ENCODE results near the gene RBM44. TPM values are rescaled to one million over a fixed set of nuclear protein-coding genes. Genes with fewer than 3 reads are reported as not detected.
"Not testable (repeated sequence)": the region's sequence is repeated elsewhere in the genome, so short reads cannot be mapped to it uniquely, and the experiment has no call there.

RBM44 gene
- total RNA-seq, 2 donors from 2014 or later, result 0.35 to 0.48 TPM

DNA sequence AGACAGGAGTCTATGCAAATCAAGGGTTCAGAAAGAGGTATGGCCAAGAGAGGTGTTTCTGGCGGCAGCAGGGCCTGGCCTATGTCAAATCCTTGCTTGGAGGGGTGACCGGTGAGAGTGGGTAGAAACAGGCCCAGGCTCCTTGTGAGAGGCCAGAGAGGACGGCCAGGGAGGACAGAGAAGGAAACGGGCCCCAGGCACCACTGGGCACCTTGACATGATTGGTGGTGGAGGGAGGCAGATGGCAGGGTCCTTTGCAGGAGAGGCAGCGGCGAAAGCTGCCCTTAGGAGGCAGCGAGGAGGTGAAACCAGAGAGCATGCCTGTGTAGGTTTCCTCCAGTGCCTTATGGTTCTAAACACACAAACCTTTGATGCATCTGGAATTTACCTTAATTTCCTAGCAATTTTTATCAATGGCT is 67.1 kb downstream of the RBM44 start:
- Histone ChIP-seq H3K4me3 (no peak overlapping the region), H3K27me3 (no peaks in the 10 kb centered on the region), H3K9ac (ENCODE audit: low read depth in 2 of 2, low read length in 2 of 2) (no peak overlapping the region), H3K36me3 (no peaks in the 10 kb centered on the region), H3K27ac (no peak overlapping the region), H3K4me1 (no peaks in the 10 kb centered on the region), H3K9me3 (no peaks in the 10 kb centered on the region)
- intact Hi-C loops (cut with DNase I), result no loop called here
- DNase-seq, result no peak
- TF ChIP-seq, protein P1, sequence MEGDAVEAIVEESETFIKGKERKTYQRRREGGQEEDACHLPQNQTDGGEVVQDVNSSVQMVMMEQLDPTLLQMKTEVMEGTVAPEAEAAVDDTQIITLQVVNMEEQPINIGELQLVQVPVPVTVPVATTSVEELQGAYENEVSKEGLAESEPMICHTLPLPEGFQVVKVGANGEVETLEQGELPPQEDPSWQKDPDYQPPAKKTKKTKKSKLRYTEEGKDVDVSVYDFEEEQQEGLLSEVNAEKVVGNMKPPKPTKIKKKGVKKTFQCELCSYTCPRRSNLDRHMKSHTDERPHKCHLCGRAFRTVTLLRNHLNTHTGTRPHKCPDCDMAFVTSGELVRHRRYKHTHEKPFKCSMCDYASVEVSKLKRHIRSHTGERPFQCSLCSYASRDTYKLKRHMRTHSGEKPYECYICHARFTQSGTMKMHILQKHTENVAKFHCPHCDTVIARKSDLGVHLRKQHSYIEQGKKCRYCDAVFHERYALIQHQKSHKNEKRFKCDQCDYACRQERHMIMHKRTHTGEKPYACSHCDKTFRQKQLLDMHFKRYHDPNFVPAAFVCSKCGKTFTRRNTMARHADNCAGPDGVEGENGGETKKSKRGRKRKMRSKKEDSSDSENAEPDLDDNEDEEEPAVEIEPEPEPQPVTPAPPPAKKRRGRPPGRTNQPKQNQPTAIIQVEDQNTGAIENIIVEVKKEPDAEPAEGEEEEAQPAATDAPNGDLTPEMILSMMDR (IDR thresholded peaks at IDR 0.05), result no peak

DNA sequence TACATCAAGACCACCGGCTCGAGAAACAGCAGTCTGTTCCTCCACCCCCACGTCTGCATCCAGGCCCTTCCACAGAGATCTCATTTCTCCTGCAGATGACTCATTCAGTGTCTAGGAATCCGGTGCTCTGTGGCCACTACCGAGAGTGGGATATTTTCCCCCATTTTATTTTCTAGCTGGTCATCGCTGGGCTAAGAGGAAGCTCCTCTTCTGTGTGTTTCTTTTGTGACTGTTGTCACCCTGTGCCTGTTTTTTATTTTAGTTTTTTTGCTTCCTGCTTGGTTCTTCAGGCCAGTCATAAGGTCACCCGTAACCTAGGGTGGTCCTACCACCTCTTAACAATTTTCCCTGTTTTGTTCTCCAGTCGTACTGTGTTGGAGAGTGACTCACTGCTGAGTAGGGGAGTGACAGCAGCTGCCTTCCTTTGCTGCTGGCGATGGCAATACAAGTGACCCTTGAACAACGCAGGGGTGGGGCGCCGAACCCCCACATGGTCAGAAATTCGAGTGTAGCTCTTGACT is 67.6 kb downstream of the RBM44 start:
- TF ChIP-seq, protein P1 (IDR thresholded peaks at IDR 0.05), result no peak
- no peak overlapping the region for H3K9ac ChIP-seq (ENCODE audit: low read depth in 2 of 2, low read length in 2 of 2)
- no peaks in the 10 kb centered on the region for H3K4me1 ChIP-seq
- no peak overlapping the region for H3K4me3 ChIP-seq
- intact Hi-C loops (cut with DNase I), result no loop called here
- DNase-seq, result no peak
- H3K27ac ChIP-seq, result no peak overlapping the region
- no peaks in the 10 kb centered on the region for H3K27me3 ChIP-seq
- no peaks in the 10 kb centered on the region for H3K36me3 ChIP-seq
- H3K9me3 ChIP-seq, result no peaks in the 10 kb centered on the region

DNA sequence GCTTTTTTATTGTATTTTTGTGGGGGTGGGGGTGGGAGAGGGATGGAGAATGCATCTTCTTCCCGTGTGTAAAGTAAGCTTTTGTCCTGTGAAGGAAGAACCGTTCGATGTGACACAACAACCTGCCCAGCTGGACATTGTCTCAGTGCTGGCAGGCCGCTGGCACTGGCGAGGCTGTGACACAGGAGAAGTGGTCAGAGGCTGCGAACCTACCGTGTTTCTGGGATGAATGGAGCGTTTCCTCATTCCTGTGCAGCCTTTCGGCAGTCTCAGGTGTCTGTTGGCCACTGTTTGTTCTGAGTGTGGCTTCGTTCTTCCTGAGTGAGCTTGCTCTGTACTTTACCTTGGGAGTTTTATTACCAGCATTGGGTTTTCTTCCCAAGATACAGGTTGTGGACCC is 68.9 kb downstream of the RBM44 start:
- intact Hi-C loops (cut with DNase I), result no loop called here
- H3K27me3 ChIP-seq, result no peaks in the 10 kb centered on the region
- no peak overlapping the region for H3K9ac ChIP-seq (ENCODE audit: low read depth in 2 of 2, low read length in 2 of 2)
- H3K9me3 ChIP-seq, result no peaks in the 10 kb centered on the region
- no peaks in the 10 kb centered on the region for H3K36me3 ChIP-seq
- no peaks in the 10 kb centered on the region for H3K4me1 ChIP-seq
- TF ChIP-seq, protein P1 (IDR thresholded peaks at IDR 0.05), result no peak
- no peak overlapping the region for H3K4me3 ChIP-seq
- DNase-seq, result no peak
- no peak overlapping the region for H3K27ac ChIP-seq

GRCh38 chr2:237868074-237868473 is 69.5 kb downstream of the RBM44 start:
- H3K36me3 ChIP-seq; H3K27ac ChIP-seq; H3K4me3 ChIP-seq; H3K27me3 ChIP-seq; DNase-seq; H3K4me1 ChIP-seq; H3K9me3 ChIP-seq; intact Hi-C loops (cut with DNase I); H3K9ac ChIP-seq (ENCODE audit: low read depth in 2 of 2, low read length in 2 of 2): not testable (repeated sequence)

- DNase-seq, result no peak
- Histone ChIP-seq H3K9me3 (no peaks in the 10 kb centered on the region), H3K36me3 (no peaks in the 10 kb centered on the region), H3K9ac (ENCODE audit: low read depth in 2 of 2, low read length in 2 of 2) (no peak overlapping the region), H3K27me3 (no peaks in the 10 kb centered on the region), H3K4me3 (no peak overlapping the region), H3K27ac (no peak overlapping the region), H3K4me1 (no peaks in the 10 kb centered on the region)
- intact Hi-C loops (cut with DNase I), result no loop called here
- TF ChIP-seq, protein P1 (IDR thresholded peaks at IDR 0.05), result no peak
Measured at GRCh38 chr2:237868631-237869342, 70.2 kb downstream of the RBM44 start.

GRCh38 chr2:237869343-237870102 is 70.9 kb downstream of the RBM44 start:
- H3K36me3 ChIP-seq, result no peaks in the 10 kb centered on the region
- TF ChIP-seq, protein P1 (IDR thresholded peaks at IDR 0.05), result no peak
- H3K27me3 ChIP-seq, result no peaks in the 10 kb centered on the region
- H3K9ac ChIP-seq (ENCODE audit: low read depth in 2 of 2, low read length in 2 of 2), result no peak overlapping the region
- no peak overlapping the region for H3K4me3 ChIP-seq
- intact Hi-C loops (cut with DNase I), result no loop called here
- no peaks in the 10 kb centered on the region for H3K9me3 ChIP-seq
- H3K27ac ChIP-seq, result no peak overlapping the region
- no peak for DNase-seq
- no peaks in the 10 kb centered on the region for H3K4me1 ChIP-seq
